Amniotic epithelial cell (primary cell): ENCODE results near the gene SNX8.

ENCODE experiments used
- DNase-seq: peaks from one replicate; pipeline ENCODE4 v3.0.0-alpha.2; 2010; ENCODE audit warnings: low read depth

SNX8 gene

GRCh38 chr7:2244404-2244995 lies 69.7 kb downstream of the SNX8 start:
- no peak for DNase-seq

GRCh38 chr7:2243458-2243857 lies 70.8 kb downstream of the SNX8 start:
- no peak for DNase-seq

GRCh38 chr7:2242541-2243429 lies 71.5 kb downstream of the SNX8 start:
- peak; percentile 29 for DNase-seq

GRCh38 chr7:2241580-2242540 lies 72.4 kb downstream of the SNX8 start, which contains the start of the genes MRM2 and NUDT1:
Gene MRM2, minus strand, starts transcription at chr7:2242205. Its CDS starts 36 bp downstream, at chr7:2242169.
Gene NUDT1, plus strand, starts transcription at chr7:2242226. Its CDS starts 2,349 bp downstream, at chr7:2244575.
- DNase-seq = peak; percentile 58

DNA sequence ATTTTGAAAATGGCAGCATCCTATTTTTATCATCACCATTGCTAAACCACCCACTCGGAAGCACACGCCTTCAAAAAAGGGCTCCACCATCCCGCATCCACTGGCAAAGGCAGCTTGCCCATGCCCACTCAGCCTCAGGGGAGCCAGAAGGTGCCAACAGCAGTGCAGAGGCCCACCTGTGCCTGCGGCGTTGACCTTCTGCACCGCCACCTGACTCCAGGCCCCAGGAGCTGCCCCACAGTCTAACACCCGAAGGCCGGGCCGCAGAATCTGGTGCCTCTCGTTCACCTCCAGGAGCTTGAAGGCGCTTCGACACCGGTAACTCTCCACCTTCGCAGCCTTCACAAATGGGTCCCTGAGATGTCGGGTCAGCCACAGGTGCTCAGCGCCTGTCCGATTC lies 75.0 kb downstream of the SNX8 start:
- no peak for DNase-seq

- no peak for DNase-seq
These were observed 77.1 kb downstream of the SNX8 start for GRCh38 chr7:2237109-2237602.

DNA sequence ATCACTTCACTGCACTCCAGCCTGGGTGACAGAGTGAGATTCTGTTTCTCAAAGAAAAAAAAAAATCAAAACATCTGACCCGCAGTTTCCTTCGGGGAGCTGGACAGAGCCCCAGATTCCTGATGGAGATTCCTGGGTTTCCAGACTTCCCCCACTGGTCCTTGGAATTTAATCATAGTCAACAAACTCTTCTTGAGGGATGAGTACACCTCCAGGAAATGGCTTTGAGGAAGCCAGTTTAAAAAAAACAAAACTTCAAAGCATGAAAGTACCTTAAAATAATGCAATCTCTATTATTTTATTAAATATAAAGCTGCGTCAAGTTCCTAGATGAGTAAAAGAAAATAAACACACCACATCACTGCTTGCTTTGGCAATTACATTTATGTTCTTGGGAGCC lies 80.3 kb downstream of the SNX8 start:
- DNase-seq = no peak

DNA sequence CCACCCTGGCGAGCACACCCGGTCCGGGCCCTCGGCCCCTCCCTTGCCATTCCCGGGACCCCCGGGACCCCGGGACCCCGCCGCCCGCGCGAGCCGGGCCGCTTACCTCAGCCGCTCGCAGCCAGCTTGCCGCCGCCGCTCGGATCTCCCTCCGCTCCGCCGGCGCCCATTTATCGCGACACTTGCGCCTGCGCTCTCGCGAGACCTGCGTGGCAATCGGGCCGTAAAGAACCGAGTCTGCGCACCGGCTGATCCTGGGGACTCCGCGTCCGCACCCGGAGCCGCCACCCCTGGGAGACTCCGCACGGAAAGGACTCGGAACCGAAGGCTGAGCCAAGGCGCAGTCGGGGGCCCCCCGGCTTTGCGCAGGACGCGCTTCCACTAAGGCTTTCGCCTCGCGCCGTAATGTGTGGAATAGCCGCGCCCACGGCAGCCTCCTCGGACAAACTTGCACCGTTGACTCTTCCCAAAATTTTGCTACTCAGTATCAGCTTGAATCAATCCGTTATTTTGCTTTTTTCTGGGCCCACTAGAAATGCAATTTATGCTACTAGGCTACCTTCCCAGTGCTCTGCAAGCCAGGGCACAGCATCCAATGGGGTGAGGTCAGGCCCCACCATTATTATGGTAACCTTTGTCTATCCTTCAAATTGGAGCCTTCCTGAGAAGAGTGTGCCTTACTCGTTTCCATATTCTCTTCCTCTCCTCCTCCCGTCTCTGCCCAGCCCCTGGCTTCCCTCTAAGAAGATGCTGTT lies 81.3 kb downstream of the SNX8 start, which contains the start of gene MAD1L1:
MAD1L1 (minus strand) TSS at position 180 of the 755 bp plus-strand sequence. CDS start 2,812 bp downstream, outside the sequence.
- peak; percentile 83 for DNase-seq

- DNase-seq = no peak
These were observed 82.1 kb downstream of the SNX8 start for GRCh38 chr7:2231992-2232765.

DNA sequence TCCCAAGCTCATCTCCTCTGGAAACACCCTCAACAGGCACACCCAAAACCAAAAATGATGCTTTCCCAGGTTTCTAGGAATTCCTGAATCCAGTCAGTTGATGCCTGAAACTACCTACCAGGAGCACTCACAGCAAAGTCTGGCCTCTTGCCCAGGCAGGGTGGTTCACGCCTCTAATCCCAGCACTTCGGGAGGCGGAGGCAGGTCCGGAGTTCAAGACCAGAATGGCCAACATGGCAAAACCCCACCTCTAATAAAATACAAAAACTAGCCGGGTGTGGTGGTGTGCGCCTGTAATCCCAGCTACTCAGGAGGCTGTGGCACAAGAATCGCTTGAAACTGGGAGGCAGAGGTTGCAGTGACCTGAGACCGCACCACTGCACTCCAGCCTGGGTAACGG lies 83.4 kb downstream of the SNX8 start:
- DNase-seq = no peak

- no peak for DNase-seq
These were observed 84.0 kb downstream of the SNX8 start for GRCh38 chr7:2230226-2230625.

DNA sequence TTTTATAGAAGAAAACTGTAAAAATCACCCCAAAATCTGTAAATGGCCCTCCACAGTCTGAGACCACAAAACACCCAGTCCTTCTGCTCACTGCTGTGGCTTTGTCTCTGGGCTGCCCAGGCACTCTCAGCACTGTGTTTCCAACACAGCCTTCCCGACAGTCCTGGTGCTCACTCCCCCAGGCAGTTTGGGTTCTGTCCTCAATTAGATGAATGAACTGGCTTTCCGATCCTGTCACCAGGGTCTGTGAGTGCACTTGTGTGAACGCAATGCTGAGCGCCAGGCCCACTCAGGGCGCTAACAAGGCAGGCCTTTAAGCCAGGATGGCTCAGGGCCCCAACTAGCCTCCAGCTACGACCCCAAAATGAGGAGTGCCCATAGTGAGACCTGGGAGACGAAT lies 84.8 kb downstream of the SNX8 start:
- no peak for DNase-seq

DNA sequence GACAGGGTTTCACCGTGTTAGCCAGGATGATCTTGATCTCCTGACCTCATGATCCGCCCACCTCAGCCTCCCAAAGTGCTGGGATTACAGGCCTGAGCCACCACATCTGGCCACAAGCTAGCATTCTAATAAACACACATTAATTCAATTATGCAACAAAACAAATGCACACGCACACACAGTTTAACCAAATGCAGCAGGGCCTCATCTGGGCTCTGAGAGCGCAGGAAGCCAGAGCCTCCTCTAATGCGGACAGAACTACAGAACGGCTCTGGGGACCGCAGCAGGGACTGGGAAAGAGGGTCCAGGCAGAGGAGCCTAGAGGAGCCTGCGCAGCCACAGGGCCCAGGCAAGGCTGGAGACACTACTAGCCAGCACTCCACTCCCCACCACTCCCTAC lies 85.3 kb downstream of the SNX8 start:
- no peak for DNase-seq

GRCh38 chr7:2227699-2228098 lies 86.5 kb downstream of the SNX8 start:
- no peak for DNase-seq

- DNase-seq = no peak
These were observed 88.4 kb downstream of the SNX8 start for GRCh38 chr7:2225830-2226229.

DNA sequence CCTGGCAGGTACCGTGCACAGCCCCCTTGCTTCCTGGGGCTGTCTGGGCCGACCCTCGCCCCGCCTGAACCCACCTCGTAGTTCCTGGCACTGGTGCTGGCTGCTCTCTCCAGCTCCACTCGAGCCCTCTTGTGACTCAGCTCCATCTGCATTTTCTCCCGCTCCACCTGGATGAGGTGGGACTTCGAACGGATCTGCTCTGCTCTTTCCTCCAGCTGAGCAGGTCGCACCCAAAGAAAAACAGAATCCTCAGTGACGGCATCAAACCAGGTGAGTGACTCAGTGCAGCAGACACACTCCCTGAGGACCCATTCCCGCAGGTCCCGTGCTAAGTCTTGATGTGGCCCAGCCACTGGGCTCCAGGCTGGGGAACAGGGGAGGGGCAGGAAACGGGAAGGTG lies 88.9 kb downstream of the SNX8 start:
- no peak for DNase-seq

DNA sequence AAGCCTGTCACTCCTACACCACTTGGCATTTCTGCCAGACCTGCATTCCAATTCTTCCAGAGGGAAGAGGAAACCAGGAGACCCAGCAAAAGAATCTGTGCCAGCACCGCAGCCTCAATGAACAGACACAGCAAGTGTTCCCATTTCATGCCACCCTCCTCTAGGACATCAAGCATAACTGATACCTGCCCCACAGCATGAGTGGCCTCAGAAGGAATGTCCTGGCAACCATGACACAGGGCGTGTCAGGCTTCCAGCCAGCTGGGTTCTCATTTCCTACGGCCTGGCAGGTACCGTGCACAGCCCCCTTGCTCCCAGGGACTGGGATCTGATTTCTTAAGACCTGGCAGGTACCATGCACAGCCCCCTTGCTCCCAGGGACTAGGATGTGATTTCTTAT lies 89.3 kb downstream of the SNX8 start:
- no peak for DNase-seq

GRCh38 chr7:2224491-2224928 lies 89.7 kb downstream of the SNX8 start:
- no peak for DNase-seq

GRCh38 chr7:2223321-2223720 lies 90.9 kb downstream of the SNX8 start:
- DNase-seq = no peak

GRCh38 chr7:2222516-2222915 lies 91.7 kb downstream of the SNX8 start:
- no peak for DNase-seq
